HG03045 (cell line): ENCODE results near the gene PTPRN2.
"Not testable (repeated sequence)": the region's sequence is repeated elsewhere in the genome, so short reads cannot be mapped to it uniquely, and the experiment has no call there.

Experiments used
- ATAC-seq: cut with Tn5 transposase; IDR thresholded peaks from one replicate; pipeline ENCODE4 v1.9.1; 2021; ENCODE audit warnings: mild to moderate bottlenecking, moderate library complexity; ENCODE audit not compliant: unreplicated experiment

The PTPRN2 gene

GRCh38 chr7:157909370-157909769, 678.3 kb downstream of the PTPRN2 start:
- ATAC-seq: no peak

- no peak for ATAC-seq
Observed at GRCh38 chr7:157908006-157908782, 679.4 kb downstream of the PTPRN2 start.

- ATAC-seq: no peak
Observed at GRCh38 chr7:157907091-157907490, 680.5 kb downstream of the PTPRN2 start.

GRCh38 chr7:157906583-157906982, 681.0 kb downstream of the PTPRN2 start:
- ATAC-seq: no peak

GRCh38 chr7:157905651-157906461, 681.8 kb downstream of the PTPRN2 start:
- no peak for ATAC-seq

GRCh38 chr7:157904866-157905570, 682.6 kb downstream of the PTPRN2 start:
- no peak for ATAC-seq

- no peak for ATAC-seq
Observed at GRCh38 chr7:157904211-157904865, 683.3 kb downstream of the PTPRN2 start.

- ATAC-seq: no peak
Observed at GRCh38 chr7:157903710-157904109, 683.9 kb downstream of the PTPRN2 start.

- no peak for ATAC-seq
Observed at GRCh38 chr7:157903296-157903695, 684.3 kb downstream of the PTPRN2 start.

- not testable (repeated sequence) for ATAC-seq
Observed at GRCh38 chr7:157901816-157902610, 685.6 kb downstream of the PTPRN2 start.

- no peak for ATAC-seq
Observed at GRCh38 chr7:157901166-157901565, 686.5 kb downstream of the PTPRN2 start.

GRCh38 chr7:157900556-157900955, 687.1 kb downstream of the PTPRN2 start:
- ATAC-seq: no peak

GRCh38 chr7:157900011-157900410, 687.6 kb downstream of the PTPRN2 start:
- ATAC-seq: no peak

GRCh38 chr7:157898802-157899505, 688.7 kb downstream of the PTPRN2 start:
- no peak for ATAC-seq

- ATAC-seq: no peak
Observed at GRCh38 chr7:157898261-157898660, 689.4 kb downstream of the PTPRN2 start.

GRCh38 chr7:157897681-157898080, 689.9 kb downstream of the PTPRN2 start:
- ATAC-seq: no peak

- ATAC-seq: no peak
Observed at GRCh38 chr7:157896774-157897555, 690.7 kb downstream of the PTPRN2 start.

GRCh38 chr7:157896376-157896675, 691.3 kb downstream of the PTPRN2 start:
- ATAC-seq: not testable (repeated sequence)
